SK-N-SH (cell line): ENCODE results near the gene DERA. TPM values are rescaled to one million over a fixed set of nuclear protein-coding genes. Genes with fewer than 3 reads are reported as not detected.

ENCODE experiments used
- CTCF ChIA-PET: fragments of 300-600, 350-600 bp; formaldehyde crosslinking; extraction: SDS; loops from one replicate; lab custom pipeline; 2021; lab: Yijun Ruan, JAX
- POLR2A ChIA-PET: fragments of 350-600 bp; sonication (Branson Sonifier 250); formaldehyde crosslinking; extraction: SDS; loops from one replicate; lab custom pipeline; 2020; ENCODE audit warnings: antibody characterized with exemption, inconsistent platforms; lab: Yijun Ruan, JAX
- DNase-seq: peaks from one replicate; pipeline ENCODE4 v3.0.0; 2012
- H2AFZ ChIP-seq: fragments of 200-600 bp; sonication (generic); 2 replicates; pipeline ENCODE4 v1.8.1; 2016; ENCODE audit warnings: antibody characterized with exemption, mild to moderate bottlenecking, low read depth
- H3F3A ChIP-seq: fragments of 200-600 bp; sonication (generic); replicated peaks from 2 replicates; pipeline ENCODE3; 2016; ENCODE audit warnings: antibody characterized with exemption, mild to moderate bottlenecking; ENCODE audit not compliant: insufficient read depth
- H3K27ac ChIP-seq, 2 experiments: fragments of 200-500 bp in 1 of 2; fragments of 200-600 bp in 1 of 2; sonication (Bioruptor generic) in 1 of 2; sonication (generic), shearing (Covaris generic) in 1 of 2; 2 replicates each; pipeline versions ENCODE4 v1.5.1 to v1.6.1; 2014 to 2016; ENCODE audit warnings: low read depth in 2 of 2, inconsistent platforms in 1 of 2, low read length in 1 of 2, mild to moderate bottlenecking in 1 of 2, mixed read lengths in 1 of 2
- H3K27me3 ChIP-seq: fragments of 200-600 bp; sonication (generic), shearing (Covaris generic); 2 replicates; pipeline ENCODE4 v1.6.1; 2016; ENCODE audit warnings: mixed run types; ENCODE audit not compliant: insufficient read depth
- H3K36me3 ChIP-seq, 2 experiments: fragments of 200-500 bp in 1 of 2; fragments of 200-600 bp in 1 of 2; sonication (Bioruptor generic) in 1 of 2; sonication (generic) in 1 of 2; replicated peaks in 1 of 2; 2 replicates each; pipeline versions ENCODE3 to v1.5.1; 2014 to 2016; ENCODE audit warnings: low read length in 1 of 2, mild to moderate bottlenecking in 1 of 2; ENCODE audit not compliant: insufficient read depth in 2 of 2, control insufficient read depth in 1 of 2
- H3K4me1 ChIP-seq, 2 experiments: fragments of 200-500 bp in 1 of 2; fragments of 200-600 bp in 1 of 2; sonication (Bioruptor generic) in 1 of 2; sonication (generic), shearing (Covaris generic) in 1 of 2; 2 replicates each; pipeline versions ENCODE4 v1.5.1 to v1.6.1; 2014 to 2016; ENCODE audit warnings: low read depth in 1 of 2, low read length in 1 of 2, mixed run types in 1 of 2; ENCODE audit not compliant: insufficient read depth in 2 of 2, control insufficient read depth in 1 of 2
- H3K4me2 ChIP-seq: fragments of 200-600 bp; sonication (generic), shearing (Covaris generic); 2 replicates; pipeline ENCODE4 v1.6.1; 2017; ENCODE audit warnings: mixed run types
- H3K4me3 ChIP-seq, 2 experiments: fragments of 200-500 bp in 1 of 2; fragments of 200-600 bp in 1 of 2; sonication (Bioruptor generic) in 1 of 2; sonication (generic), shearing (Covaris generic) in 1 of 2; 2 replicates each; pipeline versions ENCODE4 v1.5.1 to v1.8.1; 2014 to 2016; ENCODE audit warnings: low read depth in 2 of 2, inconsistent platforms in 1 of 2, low read length in 1 of 2, mild to moderate bottlenecking in 1 of 2, mixed read lengths in 1 of 2, moderate library complexity in 1 of 2
- H3K79me2 ChIP-seq: fragments of 200-600 bp; sonication (generic); 2 replicates; pipeline ENCODE4 v1.8.1; 2017; ENCODE audit warnings: mild to moderate bottlenecking; ENCODE audit not compliant: insufficient read depth
- H3K9ac ChIP-seq: fragments of 200-600 bp; sonication (generic); 2 replicates; pipeline ENCODE4 v1.6.1; 2017; ENCODE audit warnings: mixed run types
- H3K9me2 ChIP-seq: fragments of 200-600 bp; sonication (generic); 2 replicates; pipeline ENCODE4 v1.6.1; 2017; ENCODE audit warnings: mixed run types
- H3K9me3 ChIP-seq: fragments of 200-600 bp; sonication (generic); 2 replicates; pipeline ENCODE4 v1.6.1; 2017; ENCODE audit warnings: mixed run types, mild to moderate bottlenecking, moderate library complexity
- H4K20me1 ChIP-seq: fragments of 200-600 bp; sonication (generic); 2 replicates; pipeline ENCODE4 v1.6.1; 2017; ENCODE audit warnings: mild to moderate bottlenecking, mixed run types; ENCODE audit not compliant: insufficient read depth
- FOXJ3 ChIP-seq: sonication (generic); formaldehyde crosslinking; IDR thresholded peaks from 2 replicates; pipeline ENCODE4 v1.5.1; 2020; ENCODE audit warnings: mild to moderate bottlenecking, missing genetic modification reagents
- FOXM1 ChIP-seq: IDR thresholded peaks from 2 replicates; pipeline ENCODE4 v1.4.0; 2012; ENCODE audit warnings: low read depth, mild to moderate bottlenecking
- GABPA ChIP-seq: IDR thresholded peaks from 2 replicates; pipeline ENCODE4 v1.4.0; 2012; ENCODE audit warnings: low read depth, mild to moderate bottlenecking
- GATA2 ChIP-seq: sonication (generic); formaldehyde crosslinking; IDR thresholded peaks from 2 replicates; pipeline ENCODE4 v1.5.0; 2020; ENCODE audit warnings: mild to moderate bottlenecking, missing genetic modification reagents
- JUND ChIP-seq: IDR thresholded peaks from 2 replicates; pipeline ENCODE4 v1.4.0; 2012
- RCOR1 ChIP-seq: fragments of 150-350 bp; IDR thresholded peaks from 2 replicates; pipeline ENCODE4 v1.6.1; 2017; ENCODE audit warnings: antibody characterized with exemption, low read length
- SMC3 ChIP-seq: IDR thresholded peaks from 2 replicates; pipeline ENCODE4 v1.6.1; 2012; ENCODE audit warnings: low read depth, low read length, improper control_type of control experiment
- TCF12 ChIP-seq: IDR thresholded peaks from 2 replicates; pipeline ENCODE4 v1.4.0; 2012
- WGBS: methylation state at CpG from one replicate; pipeline ENCODE4 v1.1.6; 2017; ENCODE audit warnings: low lambda C conversion rate; 5-methylcytosine and 5-hydroxymethylcytosine counted together
- polyA plus RNA-seq, 3 experiments: library from polyadenylated mRNA; depleted of rRNA; stranded (reverse); fragments of >200 nt; gene quantifications; 2 replicates each; pipeline ENCODE4 v1.2.3, GENCODE V29; 2012
- TF ChIP-seq, protein P1 (sequence below): IDR thresholded peaks from 2 replicates; pipeline ENCODE4; 2012
- TF ChIP-seq, protein P2 (sequence below): IDR thresholded peaks from 2 replicates; pipeline ENCODE4 v1.4.0; 2012; ENCODE audit warnings: low read depth
- TF ChIP-seq, protein P3 (sequence below): fragments of 150-350 bp; IDR thresholded peaks from 2 replicates; pipeline ENCODE4 v1.6.1; 2017; ENCODE audit warnings: antibody characterized with exemption, low read length, low read depth, borderline replicate concordance
- TF ChIP-seq, protein P4 (sequence below): IDR thresholded peaks from 2 replicates; pipeline ENCODE4 v1.4.0; 2012; ENCODE audit warnings: low read depth, borderline replicate concordance

DERA gene
- polyA plus RNA-seq, 1 of the 3 experiments (the other 2 are of a cell fraction) = 16.6 TPM

DNA sequence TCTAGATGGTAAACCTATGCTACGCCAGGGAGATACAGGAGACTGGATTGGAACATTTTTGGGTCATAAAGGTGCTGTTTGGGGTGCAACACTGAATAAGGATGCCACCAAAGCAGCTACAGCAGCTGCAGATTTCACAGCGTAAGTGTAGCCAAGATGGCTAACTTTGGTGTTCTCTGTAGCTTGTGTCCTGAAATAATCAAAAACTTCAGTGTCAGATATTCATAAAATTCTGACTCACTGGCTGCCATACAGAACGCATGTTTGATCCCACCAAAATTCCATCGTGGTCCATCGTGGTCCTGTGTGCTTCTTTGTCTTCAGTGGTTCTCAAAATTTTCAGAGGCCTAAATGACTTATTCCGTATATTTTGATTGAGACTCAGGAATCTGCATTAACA, 27.6 kb upstream of the DERA start:
- peaks cover 27 to 41% of the 10 kb centered on the region in 2 experiments for H3K36me3 ChIP-seq
- H3K9me2 ChIP-seq = no peaks in the 10 kb centered on the region
- peaks cover 5 to 23% of the 10 kb centered on the region in 2 experiments for H3K4me1 ChIP-seq
- H4K20me1 ChIP-seq = peaks cover 57% of the 10 kb centered on the region
- no peak overlapping the region for H2AFZ ChIP-seq
- no peaks in the 10 kb centered on the region for H3K9me3 ChIP-seq
- POLR2A ChIA-PET = interaction anchor here (0.8 kb wide), 2 partner anchors 21 to 27 kb away, joined by 3 to 7 read pairs; partner anchors contain the start of gene DERA
- CTCF ChIA-PET = interaction anchor here (0.7 to 2.5 kb wide), 4 partner anchors 11 to 27 kb away, joined by 3 to 20 read pairs (median 4); partner anchors contain the start of gene DERA
- H3K4me3 ChIP-seq = peak overlapping the region; percentile 76 to 98
- H3K4me2 ChIP-seq = peak overlapping the region; percentile 86
- peaks cover 63% of the 10 kb centered on the region for H3K79me2 ChIP-seq
- WGBS = 6% methylated on average over 6 of the region's 6 CpGs
- H3K9ac ChIP-seq = peak overlapping the region; percentile 92
- DNase-seq = no peak
- no peaks in the 10 kb centered on the region for H3K27me3 ChIP-seq
- peak overlapping the region; percentile 95 to 96 for H3K27ac ChIP-seq
- TF ChIP-seq GATA2 (no peak), TCF12 (no peak), JUND (no peak)
- TF ChIP-seq, all 33 proteins: peak for 0
- peaks cover 13% of the 10 kb centered on the region for H3F3A ChIP-seq

DNA sequence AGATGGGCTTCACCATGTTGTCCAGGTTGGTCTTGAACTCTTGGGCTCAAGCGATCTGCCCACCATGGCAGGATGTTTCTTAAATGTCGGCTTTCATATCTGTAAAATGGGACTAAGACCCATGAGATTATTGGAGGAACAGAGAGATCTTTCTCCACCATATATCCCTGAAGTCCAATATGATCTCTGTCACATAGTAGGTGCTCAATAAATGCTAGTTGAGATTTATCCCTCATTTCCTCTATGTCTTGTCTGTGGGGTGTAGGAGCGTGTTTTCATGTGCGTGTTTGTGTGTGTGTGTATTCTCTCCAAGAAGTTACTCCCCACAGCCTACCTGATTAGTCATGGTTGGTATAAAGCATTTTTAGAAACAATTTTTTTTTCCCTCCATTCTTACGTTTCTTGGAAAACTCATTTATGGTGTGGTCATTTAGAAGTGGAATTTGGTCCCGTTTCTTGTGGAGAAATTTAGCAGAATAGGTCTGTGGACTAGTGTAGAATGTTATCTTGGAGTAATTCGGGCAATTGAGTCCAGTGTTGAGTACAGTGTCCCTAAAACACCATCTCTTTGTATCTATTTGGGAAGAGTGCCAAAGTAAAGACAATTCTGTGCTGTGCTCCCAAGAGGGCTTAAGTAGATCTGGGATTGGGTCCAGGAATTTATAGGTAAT, 24.6 kb upstream of the DERA start:
- TF ChIP-seq FOXJ3 (CRISPR knock-in tag) (no peak), RCOR1 (no peak), FOXM1 (no peak), SMC3 (no peak), GABPA (no peak)
- TF ChIP-seq, protein P1, sequence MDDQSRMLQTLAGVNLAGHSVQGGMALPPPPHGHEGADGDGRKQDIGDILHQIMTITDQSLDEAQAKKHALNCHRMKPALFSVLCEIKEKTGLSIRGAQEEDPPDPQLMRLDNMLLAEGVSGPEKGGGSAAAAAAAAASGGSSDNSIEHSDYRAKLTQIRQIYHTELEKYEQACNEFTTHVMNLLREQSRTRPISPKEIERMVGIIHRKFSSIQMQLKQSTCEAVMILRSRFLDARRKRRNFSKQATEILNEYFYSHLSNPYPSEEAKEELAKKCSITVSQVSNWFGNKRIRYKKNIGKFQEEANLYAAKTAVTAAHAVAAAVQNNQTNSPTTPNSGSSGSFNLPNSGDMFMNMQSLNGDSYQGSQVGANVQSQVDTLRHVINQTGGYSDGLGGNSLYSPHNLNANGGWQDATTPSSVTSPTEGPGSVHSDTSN = no peak
- TF ChIP-seq, protein P2, sequence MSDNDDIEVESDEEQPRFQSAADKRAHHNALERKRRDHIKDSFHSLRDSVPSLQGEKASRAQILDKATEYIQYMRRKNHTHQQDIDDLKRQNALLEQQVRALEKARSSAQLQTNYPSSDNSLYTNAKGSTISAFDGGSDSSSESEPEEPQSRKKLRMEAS = no peak
- TF ChIP-seq, protein P3, sequence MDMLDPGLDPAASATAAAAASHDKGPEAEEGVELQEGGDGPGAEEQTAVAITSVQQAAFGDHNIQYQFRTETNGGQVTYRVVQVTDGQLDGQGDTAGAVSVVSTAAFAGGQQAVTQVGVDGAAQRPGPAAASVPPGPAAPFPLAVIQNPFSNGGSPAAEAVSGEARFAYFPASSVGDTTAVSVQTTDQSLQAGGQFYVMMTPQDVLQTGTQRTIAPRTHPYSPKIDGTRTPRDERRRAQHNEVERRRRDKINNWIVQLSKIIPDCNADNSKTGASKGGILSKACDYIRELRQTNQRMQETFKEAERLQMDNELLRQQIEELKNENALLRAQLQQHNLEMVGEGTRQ = no peak
- TF ChIP-seq, protein P4, sequence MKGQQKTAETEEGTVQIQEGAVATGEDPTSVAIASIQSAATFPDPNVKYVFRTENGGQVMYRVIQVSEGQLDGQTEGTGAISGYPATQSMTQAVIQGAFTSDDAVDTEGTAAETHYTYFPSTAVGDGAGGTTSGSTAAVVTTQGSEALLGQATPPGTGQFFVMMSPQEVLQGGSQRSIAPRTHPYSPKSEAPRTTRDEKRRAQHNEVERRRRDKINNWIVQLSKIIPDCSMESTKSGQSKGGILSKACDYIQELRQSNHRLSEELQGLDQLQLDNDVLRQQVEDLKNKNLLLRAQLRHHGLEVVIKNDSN = no peak
- Histone ChIP-seq H3K4me3 (no peak overlapping the region), H3K36me3 (peaks cover 49 to 67% of the 10 kb centered on the region in 2 experiments), H4K20me1 (peaks cover 63% of the 10 kb centered on the region), H3K9ac (no peak overlapping the region), H3K9me3 (no peaks in the 10 kb centered on the region), H3K27ac (no peak overlapping the region), H3F3A (peaks cover 13% of the 10 kb centered on the region), H2AFZ (no peak overlapping the region), H3K79me2 (peaks cover 89% of the 10 kb centered on the region), H3K4me2 (peak overlapping the region; percentile 6; the same call in 1 of the 2 replicates), H3K27me3 (no peaks in the 10 kb centered on the region), H3K9me2 (no peaks in the 10 kb centered on the region), H3K4me1 (peaks cover 5 to 23% of the 10 kb centered on the region in 2 experiments)
- 87% methylated on average over 7 of the region's 7 CpGs for WGBS
- no peak for DNase-seq
- ChIA-PET POLR2A (no interaction called here), CTCF (interaction anchor here (5.1 kb wide), 1 partner anchor 13 kb away, joined by 31 read pairs; no protein-coding TSS in a partner anchor)
